Kidney (tissue), 14 donors: ENCODE results near the gene NPRL2. TPM values are rescaled to one million over a fixed set of nuclear protein-coding genes. Genes with fewer than 3 reads are reported as not detected.

Experiments
- DNase-seq, 5 donors: peaks; one replicate each; pipeline ENCODE4 v3.0.0-alpha.2; 2013 to 2020
- FAIRE-seq: peaks from 2 replicates; lab custom pipeline; 2012; peaks lifted over from hg19 to GRCh38; lab: Jason Lieb, UNC
- H3K27ac ChIP-seq, 2 donors: one replicate each; pipeline ENCODE4 v1.7.0; 2013; ENCODE audit warnings: low read depth in 2 of 2, low read length in 2 of 2, inconsistent platforms in 1 of 2
- H3K27me3 ChIP-seq: one replicate; pipeline ENCODE4 v1.7.1; 2013; ENCODE audit warnings: low read length, inconsistent platforms; ENCODE audit not compliant: control insufficient read depth, insufficient read depth
- H3K36me3 ChIP-seq, 3 donors: one replicate each; pipeline versions ENCODE4 v1.7.0 to v1.7.1; 2013; ENCODE audit warnings: low read length in 3 of 3, control low read depth in 1 of 3, inconsistent platforms in 1 of 3; ENCODE audit not compliant: insufficient read depth in 3 of 3, control insufficient read depth in 2 of 3
- H3K4me1 ChIP-seq, 3 donors: one replicate each; pipeline versions ENCODE4 v1.7.0 to v1.7.1; 2013; ENCODE audit warnings: low read length in 3 of 3, inconsistent platforms in 1 of 3, low read depth in 1 of 3; ENCODE audit not compliant: control insufficient read depth in 2 of 3, insufficient read depth in 2 of 3
- H3K4me3 ChIP-seq, 3 donors: one replicate each; pipeline versions ENCODE4 v1.7.0 to v1.8.1; 2013; ENCODE audit warnings: low read length in 3 of 3, control low read depth in 1 of 3, inconsistent platforms in 1 of 3
- H3K9ac ChIP-seq, 3 donors: one replicate each; pipeline versions ENCODE4 v1.7.0 to v1.7.1; 2013; ENCODE audit warnings: low read length in 3 of 3, control low read depth in 1 of 3, inconsistent platforms in 1 of 3
- H3K9me3 ChIP-seq, 3 donors: one replicate each; pipeline versions ENCODE4 v1.7.0 to v1.7.1; 2013; ENCODE audit warnings: low read length in 3 of 3, control low read depth in 1 of 3, inconsistent platforms in 1 of 3; ENCODE audit not compliant: control insufficient read depth in 2 of 3, insufficient read depth in 1 of 3
- CTCF ChIP-seq: IDR thresholded peaks from 3 replicates; pipeline ENCODE4 v1.5.1; 2012; ENCODE audit warnings: mild to moderate bottlenecking, moderate library complexity, borderline replicate concordance; ENCODE audit not compliant: insufficient read depth; ENCODE audit errors: extremely low read depth
- intact Hi-C: fragments of 100-400 bp; cut with DNase I; formaldehyde crosslinking; loops from one replicate; pipeline ENCODE4 v1.11.1; 2022
- polyA plus RNA-seq: library from polyadenylated mRNA; stranded (reverse); fragments of 350-450 nt; fragmentation: Illumina TruSeq; extraction: RNeasy Lipid Tissue Mini Kit (QIAGEN cat#74804); gene quantifications from one replicate; pipeline ENCODE4 v1.2.3, GENCODE V29; 2014; ENCODE audit warnings: low read depth, low replicate concordance; ENCODE audit not compliant: insufficient read depth
- total RNA-seq: library from RNA; stranded (reverse); fragmentation: NEBNext Ultra II Directional; extraction: Animal tissue kit (Norgen Biotek cat#: 25700); gene quantifications from one replicate; pipeline ENCODE4 v1.2.1, GENCODE V29; 2021
- donor health status: control.
- donor health status: control.
- donor health status: control.
- donor health status: control.
- donor health status: control.
- donor health status: DM: yes; HTN: yes; CAD: no.
- donor health status: Normal renal cell carcinoma (clear cell type).

Gene NPRL2
- total and polyA plus RNA-seq, 2 donors from 2014 or later = 23.5 to 39.8 TPM

GRCh38 chr3:50388016-50388719, 37.6 kb upstream of the NPRL2 start:
- intact Hi-C loops = no loop called here
- no peak overlapping the region for H3K4me3 ChIP-seq
- peaks cover 0 to 11% (median 3%) of the 10 kb centered on the region in 3 donors for H3K4me1 ChIP-seq
- peak; percentile 42 for TF ChIP-seq CTCF
- H3K27ac ChIP-seq = no peak overlapping the region
- no peak overlapping the region for H3K9ac ChIP-seq
- FAIRE-seq = no peak
- no peaks in the 10 kb centered on the region for H3K36me3 ChIP-seq
- no peaks in the 10 kb centered on the region for H3K9me3 ChIP-seq
- DNase-seq = peak in 4 of 5 donors; percentile 53 to 76 (median 66)
- H3K27me3 ChIP-seq = no peaks in the 10 kb centered on the region

DNA sequence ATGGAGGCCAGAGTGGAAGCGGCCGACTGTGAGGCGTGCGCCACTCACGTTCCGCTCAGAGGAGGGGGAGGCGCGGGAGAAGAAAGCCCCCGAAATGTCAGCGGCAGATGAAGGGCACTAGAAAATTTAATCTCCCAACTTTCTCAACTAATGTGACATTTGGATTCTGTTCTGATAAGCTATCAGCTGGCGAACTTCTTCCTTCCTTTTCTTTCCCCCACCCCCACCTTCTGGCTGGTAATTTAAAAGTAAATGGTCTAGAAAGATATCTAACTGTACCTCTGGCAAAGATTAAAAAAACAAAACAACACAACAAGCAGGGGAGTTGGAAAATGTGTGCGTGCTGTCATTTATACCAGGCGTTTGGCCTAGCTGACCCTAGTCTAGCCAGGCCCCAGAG, 35.2 kb upstream of the NPRL2 start:
- no peak for TF ChIP-seq CTCF
- Histone ChIP-seq H3K4me1 (peaks cover 0 to 20% (median 6%) of the 10 kb centered on the region in 3 donors), H3K9ac (no peak overlapping the region), H3K27ac (no peak overlapping the region), H3K36me3 (no peaks in the 10 kb centered on the region), H3K4me3 (no peak overlapping the region), H3K9me3 (no peaks in the 10 kb centered on the region), H3K27me3 (no peaks in the 10 kb centered on the region)
- no peak for FAIRE-seq
- intact Hi-C loops = no loop called here
- peak in 1 of 5 donors; percentile 15 for DNase-seq

GRCh38 chr3:50383750-50384149, 33.2 kb upstream of the NPRL2 start:
- Histone ChIP-seq H3K27me3 (no peaks in the 10 kb centered on the region), H3K9ac (no peak overlapping the region), H3K4me3 (no peak overlapping the region), H3K27ac (no peak overlapping the region), H3K9me3 (no peaks in the 10 kb centered on the region), H3K36me3 (no peaks in the 10 kb centered on the region), H3K4me1 (peaks cover 0 to 24% (median 6%) of the 10 kb centered on the region in 3 donors)
- FAIRE-seq (no peak), DNase-seq (no peak)
- TF ChIP-seq CTCF = no peak
- intact Hi-C loops = no loop called here
